SK-N-SH (cell line): ENCODE data around the gene ZG16B. TPM values are rescaled to one million over a fixed set of nuclear protein-coding genes. Genes with fewer than 3 reads are reported as not detected.

ENCODE experiments used
- CTCF ChIA-PET: fragments of 300-600, 350-600 bp; formaldehyde crosslinking; extraction: SDS; loops from one replicate; lab custom pipeline; 2021; lab: Yijun Ruan, JAX
- POLR2A ChIA-PET: fragments of 350-600 bp; sonication (Branson Sonifier 250); formaldehyde crosslinking; extraction: SDS; loops from one replicate; lab custom pipeline; 2020; ENCODE audit warnings: antibody characterized with exemption, inconsistent platforms; lab: Yijun Ruan, JAX
- DNase-seq: peaks from one replicate; pipeline ENCODE4 v3.0.0; 2012
- H2AFZ ChIP-seq: fragments of 200-600 bp; sonication (generic); 2 replicates; pipeline ENCODE4 v1.8.1; 2016; ENCODE audit warnings: antibody characterized with exemption, mild to moderate bottlenecking, low read depth
- H3F3A ChIP-seq: fragments of 200-600 bp; sonication (generic); replicated peaks from 2 replicates; pipeline ENCODE3; 2016; ENCODE audit warnings: antibody characterized with exemption, mild to moderate bottlenecking; ENCODE audit not compliant: insufficient read depth
- H3K27ac ChIP-seq, 2 experiments: fragments of 200-500 bp in 1 of 2; fragments of 200-600 bp in 1 of 2; sonication (Bioruptor generic) in 1 of 2; sonication (generic), shearing (Covaris generic) in 1 of 2; 2 replicates each; pipeline versions ENCODE4 v1.5.1 to v1.6.1; 2014 to 2016; ENCODE audit warnings: low read depth in 2 of 2, inconsistent platforms in 1 of 2, low read length in 1 of 2, mild to moderate bottlenecking in 1 of 2, mixed read lengths in 1 of 2
- H3K27me3 ChIP-seq: fragments of 200-600 bp; sonication (generic), shearing (Covaris generic); 2 replicates; pipeline ENCODE4 v1.6.1; 2016; ENCODE audit warnings: mixed run types; ENCODE audit not compliant: insufficient read depth
- H3K36me3 ChIP-seq, 2 experiments: fragments of 200-500 bp in 1 of 2; fragments of 200-600 bp in 1 of 2; sonication (Bioruptor generic) in 1 of 2; sonication (generic) in 1 of 2; replicated peaks in 1 of 2; 2 replicates each; pipeline versions ENCODE3 to v1.5.1; 2014 to 2016; ENCODE audit warnings: low read length in 1 of 2, mild to moderate bottlenecking in 1 of 2; ENCODE audit not compliant: insufficient read depth in 2 of 2, control insufficient read depth in 1 of 2
- H3K4me1 ChIP-seq, 2 experiments: fragments of 200-500 bp in 1 of 2; fragments of 200-600 bp in 1 of 2; sonication (Bioruptor generic) in 1 of 2; sonication (generic), shearing (Covaris generic) in 1 of 2; 2 replicates each; pipeline versions ENCODE4 v1.5.1 to v1.6.1; 2014 to 2016; ENCODE audit warnings: low read depth in 1 of 2, low read length in 1 of 2, mixed run types in 1 of 2; ENCODE audit not compliant: insufficient read depth in 2 of 2, control insufficient read depth in 1 of 2
- H3K4me2 ChIP-seq: fragments of 200-600 bp; sonication (generic), shearing (Covaris generic); 2 replicates; pipeline ENCODE4 v1.6.1; 2017; ENCODE audit warnings: mixed run types
- H3K4me3 ChIP-seq, 2 experiments: fragments of 200-500 bp in 1 of 2; fragments of 200-600 bp in 1 of 2; sonication (Bioruptor generic) in 1 of 2; sonication (generic), shearing (Covaris generic) in 1 of 2; 2 replicates each; pipeline versions ENCODE4 v1.5.1 to v1.8.1; 2014 to 2016; ENCODE audit warnings: low read depth in 2 of 2, inconsistent platforms in 1 of 2, low read length in 1 of 2, mild to moderate bottlenecking in 1 of 2, mixed read lengths in 1 of 2, moderate library complexity in 1 of 2
- H3K79me2 ChIP-seq: fragments of 200-600 bp; sonication (generic); 2 replicates; pipeline ENCODE4 v1.8.1; 2017; ENCODE audit warnings: mild to moderate bottlenecking; ENCODE audit not compliant: insufficient read depth
- H3K9ac ChIP-seq: fragments of 200-600 bp; sonication (generic); 2 replicates; pipeline ENCODE4 v1.6.1; 2017; ENCODE audit warnings: mixed run types
- H3K9me2 ChIP-seq: fragments of 200-600 bp; sonication (generic); 2 replicates; pipeline ENCODE4 v1.6.1; 2017; ENCODE audit warnings: mixed run types
- H3K9me3 ChIP-seq: fragments of 200-600 bp; sonication (generic); 2 replicates; pipeline ENCODE4 v1.6.1; 2017; ENCODE audit warnings: mixed run types, mild to moderate bottlenecking, moderate library complexity
- H4K20me1 ChIP-seq: fragments of 200-600 bp; sonication (generic); 2 replicates; pipeline ENCODE4 v1.6.1; 2017; ENCODE audit warnings: mild to moderate bottlenecking, mixed run types; ENCODE audit not compliant: insufficient read depth
- EP300 ChIP-seq, 2 experiments: IDR thresholded peaks; 2 replicates each; pipeline versions ENCODE4 v1.4.0 to v1.6.1; 2012; ENCODE audit warnings: borderline replicate concordance in 1 of 2, low read depth in 1 of 2, low read length in 1 of 2
- EZH2phosphoT487 ChIP-seq: fragments of 200-600 bp; sonication (generic); IDR thresholded peaks from 2 replicates; pipeline ENCODE4 v1.6.1; 2017; ENCODE audit warnings: low read depth, mixed run types, mild to moderate bottlenecking, antibody characterized with exemption, moderate library complexity, borderline replicate concordance
- FOXM1 ChIP-seq: IDR thresholded peaks from 2 replicates; pipeline ENCODE4 v1.4.0; 2012; ENCODE audit warnings: low read depth, mild to moderate bottlenecking
- GABPA ChIP-seq: IDR thresholded peaks from 2 replicates; pipeline ENCODE4 v1.4.0; 2012; ENCODE audit warnings: low read depth, mild to moderate bottlenecking
- IRF3 ChIP-seq: fragments of 150-350 bp; IDR thresholded peaks from 2 replicates; pipeline ENCODE4 v1.6.1; 2016; ENCODE audit warnings: mild to moderate bottlenecking, low read depth, low read length
- JUND ChIP-seq: IDR thresholded peaks from 2 replicates; pipeline ENCODE4 v1.4.0; 2012
- MXI1 ChIP-seq: IDR thresholded peaks from 2 replicates; pipeline ENCODE4 v1.6.1; 2012; ENCODE audit warnings: mild to moderate bottlenecking, low read depth, low read length, improper control_type of control experiment
- NFIC ChIP-seq: IDR thresholded peaks from 2 replicates; pipeline ENCODE4 v1.4.0; 2012; ENCODE audit warnings: borderline replicate concordance
- NRF1 ChIP-seq: IDR thresholded peaks from 2 replicates; pipeline ENCODE4 v1.6.1; 2012; ENCODE audit warnings: low read depth, mild to moderate bottlenecking, low read length
- RXRA ChIP-seq: IDR thresholded peaks from 2 replicates; pipeline ENCODE4 v1.4.0; 2012; ENCODE audit warnings: low read depth, mild to moderate bottlenecking, borderline replicate concordance
- TCF12 ChIP-seq: IDR thresholded peaks from 2 replicates; pipeline ENCODE4 v1.4.0; 2012
- TEAD4 ChIP-seq: IDR thresholded peaks from 2 replicates; pipeline ENCODE4 v1.4.0; 2012; ENCODE audit warnings: mild to moderate bottlenecking, borderline replicate concordance; ENCODE audit not compliant: insufficient read depth
- WGBS: methylation state at CpG from one replicate; pipeline ENCODE4 v1.1.6; 2017; ENCODE audit warnings: low lambda C conversion rate; 5-methylcytosine and 5-hydroxymethylcytosine counted together
- polyA plus RNA-seq, 3 experiments: library from polyadenylated mRNA; depleted of rRNA; stranded (reverse); fragments of >200 nt; gene quantifications; 2 replicates each; pipeline ENCODE4 v1.2.3, GENCODE V29; 2012
- TF ChIP-seq, protein P1 (sequence below): fragments of 150-350 bp; IDR thresholded peaks from 2 replicates; pipeline ENCODE4 v1.6.1; 2017; ENCODE audit warnings: antibody characterized with exemption, low read length, low read depth, borderline replicate concordance
- TF ChIP-seq, protein P2 (sequence below): IDR thresholded peaks from 2 replicates; pipeline ENCODE4 v1.4.0; 2012; ENCODE audit warnings: low read depth
- TF ChIP-seq, protein P3 (sequence below): IDR thresholded peaks from 2 replicates; pipeline ENCODE4 v1.4.0; 2012; ENCODE audit warnings: low read depth, borderline replicate concordance

ZG16B gene
- polyA plus RNA-seq, 1 of the 3 experiments (the other 2 are of a cell fraction) = 0.26 TPM

GRCh38 chr16:2787406-2787805 lies 42.7 kb upstream of the ZG16B start, which contains the start of gene PRSS33 (continued):
- no peak for TF ChIP-seq RXRA
- TF ChIP-seq, protein P1, sequence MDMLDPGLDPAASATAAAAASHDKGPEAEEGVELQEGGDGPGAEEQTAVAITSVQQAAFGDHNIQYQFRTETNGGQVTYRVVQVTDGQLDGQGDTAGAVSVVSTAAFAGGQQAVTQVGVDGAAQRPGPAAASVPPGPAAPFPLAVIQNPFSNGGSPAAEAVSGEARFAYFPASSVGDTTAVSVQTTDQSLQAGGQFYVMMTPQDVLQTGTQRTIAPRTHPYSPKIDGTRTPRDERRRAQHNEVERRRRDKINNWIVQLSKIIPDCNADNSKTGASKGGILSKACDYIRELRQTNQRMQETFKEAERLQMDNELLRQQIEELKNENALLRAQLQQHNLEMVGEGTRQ = no peak

DNA sequence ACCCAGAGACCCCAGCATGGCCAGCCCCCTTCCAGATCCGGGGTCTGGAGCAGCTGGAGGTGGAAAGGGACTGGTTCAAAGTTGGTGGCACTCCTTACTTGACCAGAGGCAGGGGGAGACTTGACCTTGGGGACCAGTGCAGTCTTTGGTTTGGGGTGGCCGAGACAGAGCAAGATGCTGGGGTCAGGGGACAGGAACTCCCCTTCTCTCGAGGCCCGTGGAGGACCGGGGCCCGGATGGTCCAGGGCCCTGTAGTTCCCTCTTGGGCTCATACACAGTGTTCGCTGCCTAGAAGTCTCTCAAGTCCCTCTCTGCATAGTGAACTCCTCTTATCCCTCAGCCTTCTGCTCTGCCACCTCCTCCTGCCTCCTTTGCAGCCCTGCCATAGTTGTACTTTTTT lies 42.1 kb upstream of the ZG16B start:
- no peaks in the 10 kb centered on the region; a peak in 1 of 4 replicates for H3K4me1 ChIP-seq
- WGBS = 57% methylated on average over 7 of the region's 7 CpGs
- H3K4me2 ChIP-seq = no peak overlapping the region
- H3K27me3 ChIP-seq = peaks cover 7% of the 10 kb centered on the region; the same call in 1 of the 2 replicates
- H3K27ac ChIP-seq = no peak overlapping the region
- no peaks in the 10 kb centered on the region for H3F3A ChIP-seq
- no peaks in the 10 kb centered on the region for H3K9me2 ChIP-seq
- no peaks in the 10 kb centered on the region for H3K9me3 ChIP-seq
- no peaks in the 10 kb centered on the region for H3K79me2 ChIP-seq
- TF ChIP-seq NRF1 (no peak), EP300 (IDR thresholded peaks at IDR 0.05; ENCODE audit: borderline replicate concordance in 1 of 2, low read depth in 1 of 2, low read length in 1 of 2) (no peak), MXI1 (no peak), GABPA (no peak), TCF12 (no peak), EZH2phosphoT487 (no peak), FOXM1 (no peak), NFIC (no peak), TEAD4 (no peak), RXRA (no peak)
- TF ChIP-seq, protein P2, sequence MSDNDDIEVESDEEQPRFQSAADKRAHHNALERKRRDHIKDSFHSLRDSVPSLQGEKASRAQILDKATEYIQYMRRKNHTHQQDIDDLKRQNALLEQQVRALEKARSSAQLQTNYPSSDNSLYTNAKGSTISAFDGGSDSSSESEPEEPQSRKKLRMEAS = no peak
- TF ChIP-seq, protein P3, sequence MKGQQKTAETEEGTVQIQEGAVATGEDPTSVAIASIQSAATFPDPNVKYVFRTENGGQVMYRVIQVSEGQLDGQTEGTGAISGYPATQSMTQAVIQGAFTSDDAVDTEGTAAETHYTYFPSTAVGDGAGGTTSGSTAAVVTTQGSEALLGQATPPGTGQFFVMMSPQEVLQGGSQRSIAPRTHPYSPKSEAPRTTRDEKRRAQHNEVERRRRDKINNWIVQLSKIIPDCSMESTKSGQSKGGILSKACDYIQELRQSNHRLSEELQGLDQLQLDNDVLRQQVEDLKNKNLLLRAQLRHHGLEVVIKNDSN = no peak
- no peak overlapping the region for H3K4me3 ChIP-seq
- no peaks in the 10 kb centered on the region for H3K36me3 ChIP-seq
- ChIA-PET POLR2A (no interaction called here), CTCF (interaction anchor here (0.7 to 1.9 kb wide), 2 partner anchors 10 to 13 kb away, joined by 3 to 4 read pairs; partner anchors contain the start of gene PRSS41)
- no peak for DNase-seq
- no peak overlapping the region for H2AFZ ChIP-seq
- no peaks in the 10 kb centered on the region for H4K20me1 ChIP-seq
- H3K9ac ChIP-seq = no peak overlapping the region

DNA sequence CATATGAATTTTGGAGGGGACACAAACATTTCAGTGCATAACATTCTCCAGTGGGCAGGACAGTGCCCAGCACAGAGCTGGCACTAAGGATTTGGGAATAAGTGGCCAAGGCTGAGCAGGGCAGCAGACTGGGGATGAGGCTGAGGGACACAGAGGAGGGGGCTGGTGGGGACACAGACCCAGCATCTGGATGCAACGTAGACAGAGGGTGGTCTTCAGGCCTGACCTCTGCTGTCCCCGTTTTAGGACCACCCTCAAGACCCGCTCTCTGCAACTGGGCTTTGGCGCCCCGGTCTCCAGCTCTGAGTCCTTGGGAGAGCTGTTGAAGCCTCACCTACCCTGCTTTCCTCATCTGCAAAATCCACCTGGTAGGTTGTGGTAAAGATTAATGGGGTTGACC lies 39.5 kb upstream of the ZG16B start:
- no peaks in the 10 kb centered on the region for H4K20me1 ChIP-seq
- H3F3A ChIP-seq = no peaks in the 10 kb centered on the region
- H3K4me2 ChIP-seq = no peak overlapping the region
- H3K9me2 ChIP-seq = no peaks in the 10 kb centered on the region
- H3K4me3 ChIP-seq = no peak overlapping the region
- H3K27ac ChIP-seq = no peak overlapping the region
- H3K4me1 ChIP-seq = no peaks in the 10 kb centered on the region; a peak in 1 of 4 replicates
- H3K27me3 ChIP-seq = peaks cover 7% of the 10 kb centered on the region; the same call in 1 of the 2 replicates
- CTCF ChIA-PET = interaction anchor here (0.8 to 1.4 kb wide), 2 partner anchors 9 to 13 kb away, joined by 3 to 5 read pairs; no protein-coding TSS in a partner anchor
- WGBS = 59% methylated on average over 5 of the region's 5 CpGs
- no peak for DNase-seq
- H2AFZ ChIP-seq = no peak overlapping the region
- H3K79me2 ChIP-seq = no peaks in the 10 kb centered on the region
- H3K36me3 ChIP-seq = no peaks in the 10 kb centered on the region
- H3K9ac ChIP-seq = no peak overlapping the region
- POLR2A ChIA-PET = interaction anchor here (1.5 kb wide), 1 partner anchor 13 kb away, joined by 4 read pairs; the partner anchor contains the start of gene ELOB
- TF ChIP-seq TEAD4 (no peak), JUND (no peak), IRF3 (no peak)
- TF ChIP-seq, protein P2 = no peak
- TF ChIP-seq, protein P3 = no peak
- no peaks in the 10 kb centered on the region for H3K9me3 ChIP-seq
